NCI-H1417 (cell line): ENCODE measurements around the gene PTCHD1.

Experiments
- DNase-seq, 3 experiments: peaks; one replicate each; lab custom pipeline; 2025; lab: John Stamatoyannopoulos, UW

The PTCHD1 gene

DNA sequence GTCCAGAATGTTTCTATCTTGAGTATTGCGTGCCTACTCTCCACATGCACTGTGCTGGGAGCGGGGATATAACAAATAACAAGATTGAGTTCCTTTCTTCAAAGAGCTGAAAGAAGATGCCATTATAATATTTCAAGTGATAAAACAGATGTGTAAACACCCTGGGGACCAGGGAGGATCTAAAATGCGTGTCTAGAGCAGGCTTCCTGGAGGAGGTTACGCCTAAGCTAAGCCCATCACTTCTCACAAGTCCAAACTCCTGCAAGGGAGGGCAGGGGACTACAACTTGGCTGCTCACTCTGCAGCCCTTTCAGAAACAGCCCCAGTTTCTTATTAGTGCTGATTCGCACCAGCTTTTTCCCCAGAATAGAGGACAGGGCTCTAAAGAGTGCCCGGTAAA, 21.5 kb downstream of the PTCHD1 start:
- no peak for DNase-seq

DNA sequence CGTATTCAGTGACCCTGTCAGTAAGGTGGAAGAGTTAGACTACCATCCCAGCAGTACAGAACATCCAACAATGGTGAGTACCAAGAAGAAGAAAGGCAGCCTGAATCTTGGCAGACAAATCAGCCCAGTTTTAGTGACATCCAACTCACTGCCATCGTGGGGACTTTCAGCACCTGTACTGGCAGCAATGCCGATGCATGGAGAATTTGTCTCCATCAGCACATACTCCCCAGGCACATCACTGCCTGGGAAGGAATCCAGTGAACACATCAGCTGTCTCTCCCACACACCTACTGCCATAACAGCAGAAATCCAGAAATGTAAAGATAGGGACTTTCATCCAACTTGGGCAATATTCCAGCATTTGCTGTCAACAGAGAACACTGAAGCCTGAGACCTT, 29.8 kb downstream of the PTCHD1 start:
- no peak for DNase-seq

DNA sequence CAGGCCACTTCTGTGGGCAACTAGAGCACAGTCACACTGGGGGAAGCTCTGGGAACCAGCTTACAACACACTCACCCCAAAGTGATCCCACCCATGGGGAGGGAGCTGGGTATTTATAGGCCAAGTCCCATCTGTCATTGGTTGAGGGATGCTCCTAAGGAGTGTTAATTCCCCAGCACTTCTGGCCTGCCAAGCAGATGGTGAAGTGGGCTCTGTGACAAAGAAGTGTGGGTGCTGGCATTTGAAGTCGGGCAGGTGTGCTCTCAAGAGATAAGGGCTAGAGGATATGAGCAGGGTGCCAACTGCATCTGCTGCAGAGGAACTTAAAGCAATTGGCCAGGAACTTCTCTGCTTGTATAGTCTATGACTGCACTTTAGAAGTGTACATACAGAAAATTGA, 30.9 kb downstream of the PTCHD1 start:
- DNase-seq = no peak

DNA sequence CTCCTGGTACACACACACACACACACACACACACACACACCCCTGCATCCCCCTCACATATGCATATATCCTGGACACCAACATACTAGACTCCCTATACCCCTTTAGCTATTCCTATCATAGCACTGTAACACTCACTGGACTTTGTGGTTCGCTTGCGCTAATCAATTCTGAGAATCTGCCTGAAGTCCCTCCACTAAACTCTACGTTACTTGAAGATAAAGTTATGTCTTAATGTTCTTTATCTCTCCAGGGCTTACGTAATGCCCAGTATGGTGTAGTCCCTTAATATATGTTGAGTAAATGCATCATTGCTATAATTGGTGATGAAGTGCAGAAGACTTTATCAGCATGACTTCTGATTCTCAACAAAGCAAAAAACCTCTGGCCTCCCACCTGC, 32.3 kb downstream of the PTCHD1 start:
- no peak for DNase-seq

DNA sequence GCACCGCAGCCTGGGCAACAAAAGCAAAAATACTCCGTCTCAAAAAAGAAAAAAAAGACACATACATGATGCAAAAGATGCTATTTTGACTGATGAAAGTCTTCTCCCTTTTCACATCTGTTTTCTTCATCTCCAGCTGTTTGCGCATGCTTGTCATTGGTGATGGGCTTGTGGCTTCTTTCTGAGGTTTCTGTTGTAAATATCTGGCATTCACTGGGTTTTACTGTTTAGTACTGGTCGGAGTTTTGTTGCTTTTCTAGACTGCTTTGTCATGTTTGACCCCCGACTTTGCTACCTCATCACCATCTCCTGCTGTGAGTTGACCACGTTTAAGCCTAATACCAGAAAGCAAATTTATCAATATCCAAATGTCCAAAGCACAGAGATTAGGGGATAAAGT, 34.4 kb downstream of the PTCHD1 start:
- no peak for DNase-seq

DNA sequence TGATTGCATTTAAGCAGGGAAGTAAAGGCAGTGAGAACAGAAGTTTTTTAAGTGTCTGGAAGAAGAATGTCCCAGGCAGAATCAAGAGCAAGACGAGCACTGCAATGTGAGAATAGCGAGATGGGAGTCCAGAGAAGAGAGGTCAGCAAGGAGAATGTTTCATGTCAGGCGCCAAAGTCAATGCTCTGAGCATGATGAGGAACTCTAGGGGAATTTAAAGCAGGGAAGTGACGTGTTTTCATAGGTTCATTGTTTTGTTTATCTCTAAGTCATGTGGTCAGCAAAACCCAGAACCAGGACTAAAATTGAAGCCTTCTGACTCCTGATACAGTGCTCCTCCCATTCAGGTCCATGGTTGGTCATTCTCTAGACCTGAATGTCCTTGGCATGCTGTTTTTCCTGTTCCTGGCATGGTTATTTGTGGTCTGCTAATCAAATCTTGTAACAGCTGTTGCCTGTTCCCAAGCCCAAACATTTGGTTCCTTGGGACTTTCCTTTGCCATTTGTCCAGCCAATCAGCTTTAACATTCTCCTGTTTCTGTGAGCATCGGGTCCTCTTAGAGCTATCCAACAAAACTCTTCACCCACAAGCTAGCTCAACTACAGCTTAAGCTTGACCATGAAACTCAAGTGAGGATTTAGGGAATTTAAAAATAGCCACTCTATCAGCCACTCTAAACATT, 37.7 kb downstream of the PTCHD1 start:
- DNase-seq = no peak

DNA sequence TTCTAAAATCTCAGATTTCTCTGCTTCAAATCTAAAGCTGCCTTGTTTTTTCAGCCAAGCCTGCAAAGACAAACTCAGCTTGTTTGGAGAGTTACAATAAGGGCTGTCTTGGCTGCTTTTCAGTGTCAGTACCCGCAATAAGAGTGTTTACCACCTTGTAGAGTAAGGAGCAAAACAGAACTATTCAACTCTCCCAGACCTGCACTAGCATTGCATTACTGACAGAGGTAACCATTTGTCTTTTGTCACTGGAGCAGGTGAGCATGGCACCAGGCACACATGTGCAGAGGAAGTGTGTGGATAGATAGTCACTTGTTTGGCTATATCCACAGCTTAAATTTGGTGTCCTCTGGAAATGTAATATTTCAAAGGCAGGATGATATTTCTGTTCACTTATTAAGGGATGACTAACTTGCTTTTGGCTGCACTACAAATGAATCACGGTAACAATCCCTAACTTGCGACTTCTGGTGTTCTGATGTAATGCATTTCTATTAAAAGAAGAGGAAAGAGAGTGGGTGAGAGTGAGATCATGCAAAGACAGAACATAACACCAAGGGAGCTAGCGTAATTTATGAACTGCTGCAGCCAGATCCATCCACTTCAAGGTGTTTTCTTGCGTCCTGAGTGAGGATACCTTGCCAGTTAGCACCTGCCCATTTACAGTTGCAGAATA, 38.6 kb downstream of the PTCHD1 start:
- DNase-seq = no peak

DNA sequence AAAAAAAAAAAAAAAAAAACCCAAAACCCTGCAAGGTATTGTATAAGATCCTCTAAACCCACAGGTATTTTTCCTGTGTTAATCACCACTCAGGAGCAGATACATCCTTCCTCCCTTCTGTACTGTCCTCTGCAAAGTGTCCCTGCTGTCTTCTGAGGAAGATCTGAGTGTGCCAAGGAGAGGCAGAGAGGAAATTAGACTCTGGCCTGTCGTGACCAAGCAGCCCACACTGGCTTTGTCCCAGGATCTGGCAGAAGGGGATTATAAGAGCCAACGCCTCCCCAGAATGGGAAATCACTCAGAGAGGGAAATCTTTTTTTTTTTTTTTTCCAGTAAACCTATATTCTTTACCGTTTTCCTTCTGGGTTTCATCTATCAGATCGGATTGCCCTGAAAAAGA, 39.6 kb downstream of the PTCHD1 start:
- no peak for DNase-seq

DNA sequence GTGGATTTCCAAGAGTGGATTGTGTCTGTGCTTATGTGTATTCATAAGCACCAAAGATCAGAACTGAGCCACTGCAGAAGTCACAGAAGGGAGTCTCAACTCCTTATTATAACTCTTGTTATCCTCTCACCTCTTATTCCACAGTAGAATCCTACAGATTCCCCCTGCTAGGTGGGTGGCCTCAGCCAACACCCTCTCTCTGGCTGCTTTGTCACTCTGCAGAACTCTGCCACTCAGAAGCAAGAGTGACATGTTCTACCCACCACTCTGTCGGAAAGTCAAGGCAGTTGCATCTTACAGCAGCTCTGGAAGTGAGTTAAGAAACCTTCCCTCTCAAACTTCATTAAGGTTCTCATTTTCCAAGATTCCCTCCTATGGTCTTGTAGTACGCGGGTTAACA, 41.9 kb downstream of the PTCHD1 start:
- no peak for DNase-seq

DNA sequence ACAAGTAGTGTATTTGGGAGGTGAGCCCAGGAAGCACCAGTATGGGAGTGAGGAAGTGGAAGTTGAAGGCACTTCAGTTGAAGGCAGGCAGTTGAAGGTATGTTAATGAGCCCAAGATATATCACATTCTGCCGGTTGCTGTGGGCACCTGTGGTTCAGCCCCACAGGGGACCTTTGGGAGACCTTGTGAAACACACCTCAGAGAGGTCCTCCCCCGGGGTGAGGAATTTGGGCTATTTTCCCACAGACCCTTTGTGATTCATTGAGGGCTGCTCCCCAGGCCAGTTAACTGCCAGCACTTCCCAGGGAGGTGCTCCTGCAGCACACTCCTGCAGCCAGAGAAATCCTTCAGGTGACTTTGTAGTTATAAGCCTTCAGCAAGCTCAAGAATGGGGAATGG, 45.9 kb downstream of the PTCHD1 start:
- DNase-seq = no peak

DNA sequence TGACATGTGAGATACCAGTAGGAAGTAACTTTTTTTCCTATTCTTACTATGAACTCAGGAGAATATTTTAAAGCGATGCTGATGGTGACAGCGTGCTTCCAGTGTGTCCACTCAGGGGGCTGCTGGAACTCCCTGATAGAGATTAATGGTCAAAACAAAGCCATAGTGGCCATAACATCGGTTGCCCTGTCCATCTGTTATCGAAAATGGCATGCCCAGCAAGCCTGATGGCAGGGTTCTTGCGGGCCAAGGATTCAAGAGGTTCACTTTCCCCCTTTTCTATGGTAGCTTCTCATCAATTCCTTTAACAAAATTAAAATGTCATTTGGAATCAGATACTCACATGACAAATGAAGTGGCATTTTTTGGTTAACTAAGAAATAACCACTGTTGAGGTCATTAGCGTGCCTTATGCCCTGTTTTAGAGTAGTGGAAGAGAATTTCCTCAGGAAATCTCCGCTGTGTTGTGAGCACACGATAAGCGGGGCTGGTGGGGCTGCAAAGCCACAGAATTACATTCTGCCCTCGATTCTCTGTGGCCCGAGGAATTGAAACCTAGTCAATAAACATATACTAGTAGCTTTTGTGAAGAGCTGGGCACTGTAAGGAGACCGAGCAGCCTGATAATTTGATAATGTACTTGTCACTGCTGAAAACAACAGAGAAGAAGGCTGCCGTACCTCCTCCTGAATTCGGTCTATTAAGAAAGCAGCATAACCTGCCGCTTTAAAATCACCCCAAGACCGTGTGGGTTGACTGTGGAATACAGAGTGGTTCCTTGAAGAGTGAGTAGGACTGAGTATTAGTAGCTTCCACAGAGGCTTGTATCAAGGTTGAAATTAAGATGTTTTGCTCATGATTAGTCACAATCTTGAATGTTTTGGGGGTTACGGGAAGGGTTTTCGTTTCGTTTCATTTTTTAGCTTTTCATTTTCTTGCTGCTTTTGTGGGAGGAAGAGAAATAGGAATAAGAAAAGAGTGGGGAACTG, 46.7 kb downstream of the PTCHD1 start:
- no peak for DNase-seq

DNA sequence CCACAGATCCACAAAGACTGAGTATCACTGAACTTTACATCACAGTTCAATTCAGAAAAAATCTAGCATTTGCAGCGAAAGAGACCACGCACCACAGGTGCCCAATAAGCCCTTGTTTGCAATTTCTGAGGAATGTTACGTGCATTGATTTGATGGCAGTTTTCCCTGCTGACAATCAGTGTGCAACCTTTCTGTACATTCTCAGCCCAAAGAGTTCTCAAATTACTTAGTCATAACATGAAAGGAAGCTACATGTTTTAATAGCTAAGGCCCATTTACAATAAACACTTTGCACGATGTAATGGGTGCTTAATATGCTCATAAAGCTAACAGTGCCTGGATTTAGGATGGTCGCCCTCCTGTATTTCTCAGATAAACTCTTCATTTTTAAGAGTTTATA, 47.9 kb downstream of the PTCHD1 start:
- peak in 1 of 3 experiments; percentile 30 for DNase-seq

DNA sequence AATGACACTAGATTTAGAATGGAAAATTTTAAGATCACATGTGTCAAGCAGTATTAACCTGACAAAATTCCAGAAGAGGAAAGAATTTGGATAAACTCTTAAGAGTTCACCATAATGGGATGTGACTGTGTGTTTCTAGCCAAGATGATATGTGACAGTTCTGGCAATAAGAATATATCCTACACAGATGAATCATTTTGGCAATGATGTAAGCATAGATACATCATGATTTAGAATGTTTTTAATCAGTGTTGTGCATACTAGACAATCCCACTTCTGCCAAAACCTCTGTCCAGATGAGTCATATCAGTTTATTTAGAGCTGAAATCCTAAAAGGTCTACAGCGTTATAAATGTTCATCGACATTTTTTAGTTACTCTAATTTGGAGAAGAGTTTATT, 48.8 kb downstream of the PTCHD1 start:
- DNase-seq = no peak

DNA sequence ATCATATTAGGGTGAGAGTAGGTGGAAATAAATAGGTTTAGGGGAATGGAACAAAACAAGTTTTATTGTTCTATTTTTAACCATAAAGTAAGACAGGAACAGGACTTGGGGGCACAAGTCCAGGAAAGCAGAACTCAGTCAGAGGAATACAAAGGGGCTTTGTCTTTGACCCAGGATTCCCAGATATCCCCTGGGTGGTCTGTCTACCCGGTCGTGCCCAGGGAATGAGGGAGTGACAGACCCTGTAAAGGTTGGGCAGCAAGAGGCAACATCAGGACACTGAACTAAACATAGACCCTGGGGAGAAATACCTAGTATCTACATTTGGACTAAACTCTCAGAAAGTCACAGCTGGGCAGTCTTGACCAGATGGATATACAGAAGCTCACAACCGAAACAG, 50.6 kb downstream of the PTCHD1 start:
- no peak for DNase-seq

DNA sequence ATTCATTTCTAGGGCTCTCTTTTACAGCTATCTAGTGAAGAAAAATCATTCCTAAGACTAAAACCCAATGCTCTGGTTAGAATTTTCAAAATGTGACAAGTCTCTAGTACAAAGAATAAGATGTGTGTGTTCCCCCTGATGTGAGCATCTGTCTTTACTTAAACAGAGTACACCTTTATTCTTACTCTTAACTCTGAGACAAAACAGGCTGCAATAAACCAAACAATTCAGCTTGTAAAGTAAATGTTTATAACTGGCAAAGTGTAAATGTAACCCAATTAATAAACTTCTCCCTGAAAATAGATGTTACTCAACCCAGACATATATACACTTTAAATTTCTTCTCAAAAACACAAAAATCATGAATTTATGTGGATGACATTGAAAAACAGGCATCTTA, 51.6 kb downstream of the PTCHD1 start:
- DNase-seq = no peak

DNA sequence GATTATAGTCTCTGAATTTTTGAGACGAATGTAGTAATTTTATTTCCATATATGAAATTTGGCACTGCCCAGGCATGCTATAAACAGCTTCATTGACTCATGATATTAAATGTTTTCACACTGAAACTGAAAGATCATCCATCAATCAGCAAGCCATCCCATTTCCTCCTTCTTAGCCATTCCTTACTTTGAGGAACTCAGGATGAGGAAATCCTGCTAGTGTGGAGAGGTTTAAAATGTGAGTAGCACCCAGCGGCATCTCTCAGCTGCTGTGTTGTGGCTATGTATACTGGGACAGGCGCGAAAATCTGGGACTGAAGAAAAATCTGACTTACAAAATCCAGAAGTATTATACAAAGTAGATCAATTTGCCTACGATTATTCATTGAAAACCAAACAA, 52.1 kb downstream of the PTCHD1 start:
- DNase-seq = no peak

DNA sequence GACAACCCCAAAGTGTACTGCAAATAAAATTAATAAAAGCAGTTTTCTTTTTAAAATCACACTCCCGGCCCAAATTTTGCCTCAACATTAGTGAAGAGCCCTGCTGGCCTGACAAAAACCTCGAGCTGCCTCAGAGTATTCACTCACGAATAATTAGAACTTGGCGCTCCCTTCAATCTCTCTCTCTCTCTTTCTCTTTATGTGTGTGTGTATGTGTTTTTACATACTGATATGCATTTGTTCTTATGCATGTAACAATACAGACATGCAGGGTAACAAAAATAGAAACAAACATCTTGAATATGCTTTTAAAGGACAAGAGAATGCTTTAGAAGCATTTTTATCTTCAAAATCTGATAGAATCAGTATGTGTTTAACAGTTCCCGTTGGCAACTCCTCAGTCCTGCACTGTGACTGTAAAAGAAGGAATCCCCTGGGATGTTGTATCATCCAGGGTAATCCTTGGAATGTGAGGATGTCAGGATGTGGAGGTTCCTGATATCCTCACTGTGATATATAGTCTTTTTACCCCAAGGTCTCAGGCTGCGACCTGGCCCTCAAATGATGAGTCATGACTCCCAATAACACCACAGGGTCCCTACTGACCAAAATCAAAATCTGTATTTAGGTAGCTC, 53.0 kb downstream of the PTCHD1 start:
- no peak for DNase-seq

DNA sequence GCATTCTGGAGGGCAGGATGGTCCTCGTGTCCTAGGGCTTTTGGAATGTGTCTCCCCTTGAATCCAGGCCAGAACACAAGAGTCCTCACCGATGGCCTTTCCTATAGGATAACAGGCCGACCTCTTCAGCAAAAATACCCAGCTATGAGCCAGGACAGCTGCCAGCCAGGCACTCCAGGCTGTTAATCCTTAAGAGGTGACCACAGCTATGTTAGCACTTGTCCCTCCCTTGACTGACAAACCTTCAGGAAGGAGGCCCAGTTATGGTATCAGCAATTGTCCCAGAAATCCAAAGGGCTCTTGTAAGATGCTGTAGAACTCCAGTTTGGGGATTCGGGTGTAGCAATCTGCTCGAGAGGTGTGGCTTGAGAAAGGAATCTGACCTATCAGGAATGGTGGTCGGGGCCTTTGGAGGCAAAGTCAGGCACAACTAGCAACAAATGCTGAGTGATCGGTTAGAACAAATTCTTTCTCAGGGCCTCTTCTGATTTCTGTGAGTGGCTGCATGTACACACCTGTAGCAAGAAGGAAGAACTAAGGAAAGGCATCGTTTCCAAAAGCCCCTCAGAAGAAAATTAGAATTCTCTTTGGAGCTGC, 54.6 kb downstream of the PTCHD1 start:
- no peak for DNase-seq

DNA sequence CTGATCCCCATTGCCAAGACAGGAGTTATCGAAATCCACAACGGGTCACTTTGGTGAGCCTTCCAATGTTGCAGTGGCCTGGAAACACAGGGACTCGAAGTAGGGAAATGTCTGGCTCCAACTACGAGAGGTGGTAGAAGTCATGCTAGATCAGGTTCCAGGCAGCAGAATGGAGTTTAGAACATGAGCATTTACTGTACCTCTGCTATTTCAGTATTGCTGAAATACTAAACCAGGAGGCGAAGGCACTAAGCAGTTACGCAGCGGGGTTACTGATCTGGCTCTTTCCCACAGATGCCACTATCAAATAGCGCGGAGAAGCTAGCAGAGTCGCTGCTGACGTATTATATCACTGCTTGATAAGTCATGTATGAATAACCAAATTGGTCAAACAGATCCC, 56.3 kb downstream of the PTCHD1 start:
- DNase-seq = no peak

DNA sequence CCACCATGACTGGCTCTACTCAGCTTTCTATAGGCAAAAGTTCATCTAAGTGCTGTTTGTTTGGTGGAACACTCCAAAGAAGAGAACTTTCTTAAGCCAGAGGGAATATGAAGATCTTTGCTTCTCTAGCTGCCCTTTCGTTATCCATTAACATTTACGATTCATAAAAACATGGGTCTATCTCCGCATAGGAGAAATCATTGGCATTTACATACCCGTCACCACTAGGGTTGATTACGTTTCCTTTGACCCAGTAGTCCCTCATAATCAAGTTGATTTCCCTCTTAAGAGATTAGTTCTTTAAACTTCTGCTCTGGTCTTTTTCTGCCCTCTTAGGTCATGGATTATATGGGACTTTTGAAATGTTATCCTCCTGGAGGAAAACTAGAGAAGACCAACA, 57.5 kb downstream of the PTCHD1 start:
- DNase-seq = no peak

DNA sequence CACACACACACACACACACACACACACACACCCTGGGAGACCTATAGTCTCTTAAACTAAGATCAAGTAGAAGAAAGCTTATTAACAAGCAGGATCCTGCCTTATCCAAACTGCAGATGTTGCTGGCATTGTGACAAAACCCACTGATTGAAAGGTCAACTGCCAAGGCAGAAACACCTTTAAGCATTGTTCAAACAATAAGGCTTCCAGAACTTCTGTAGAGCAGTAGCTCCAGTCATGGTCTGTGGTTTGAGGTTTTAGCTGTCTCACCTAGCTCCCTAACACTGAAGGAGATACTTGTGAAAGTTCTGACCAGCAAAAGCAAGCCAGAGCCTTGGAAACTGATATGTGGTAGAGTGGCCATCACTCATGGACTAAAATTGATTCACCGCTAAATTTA, 59.8 kb downstream of the PTCHD1 start:
- no peak for DNase-seq

DNA sequence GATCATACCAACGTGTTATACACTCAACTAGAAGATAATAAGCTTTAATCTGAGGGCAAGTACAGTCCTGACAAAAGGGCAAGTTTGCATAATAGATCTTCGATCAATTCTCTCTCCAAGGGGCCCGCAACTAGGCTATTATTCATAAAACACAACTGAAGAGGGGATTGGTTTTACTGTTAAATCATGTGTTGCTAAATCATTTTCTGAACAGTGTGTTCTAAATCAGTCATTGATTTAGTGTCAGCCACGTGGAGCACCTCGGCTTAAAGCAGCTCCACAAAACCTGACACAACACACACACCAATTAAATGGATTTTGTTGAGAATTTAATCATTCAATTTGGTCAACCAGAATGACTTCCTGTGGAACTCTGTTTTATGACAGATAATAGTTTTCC, 61.6 kb downstream of the PTCHD1 start:
- DNase-seq = no peak
